Measurements from ENCODE around the gene KNSTRN. TPM values are rescaled to one million over a fixed set of nuclear protein-coding genes. Genes with fewer than 3 reads are reported as not detected.

The KNSTRN gene
- total and polyA plus RNA-seq, 8 donors, result 2.2 to 8.4 (median 3.5) TPM

DNA sequence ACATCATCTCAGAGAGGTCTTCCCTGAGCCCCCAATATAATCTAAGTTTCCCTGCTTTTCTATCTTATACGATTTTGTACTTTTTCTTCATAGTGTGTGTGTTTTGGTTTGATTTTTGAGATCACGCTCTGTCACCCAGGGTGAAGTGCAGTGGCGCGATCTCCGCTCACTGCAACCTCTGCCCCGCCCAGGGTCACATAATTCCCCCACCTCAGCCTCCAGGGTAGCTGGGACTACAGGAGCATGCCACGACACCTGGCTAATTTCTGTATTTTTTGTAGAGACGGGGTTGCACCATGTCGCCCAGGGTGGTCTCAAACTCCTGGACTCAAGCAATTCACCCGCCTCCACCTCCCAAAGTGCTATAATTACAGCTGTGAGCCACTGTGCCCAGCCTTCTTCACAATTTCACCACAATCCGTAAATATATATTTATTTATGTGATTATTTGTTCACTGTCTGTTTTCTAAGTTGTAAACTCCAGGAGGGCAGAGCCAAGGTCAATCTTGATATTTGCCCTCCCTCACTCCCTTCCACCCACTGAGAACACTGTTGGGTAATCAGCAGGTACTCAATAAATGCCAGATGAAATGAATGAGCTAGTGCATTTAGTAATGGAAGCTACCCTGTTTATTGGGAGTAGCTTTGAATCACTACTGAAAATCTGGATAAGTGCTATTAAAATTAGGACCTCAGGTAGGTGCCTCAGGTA, 547 bp upstream of the KNSTRN start:
- H3K36me3 ChIP-seq, result peaks cover 0 to 4% (median 0%) of the 10 kb centered on the region in 3 donors
- H3K4me1 ChIP-seq, result peaks cover 0 to 5% (median 0%) of the 10 kb centered on the region in 3 donors
- TF ChIP-seq, protein P1, sequence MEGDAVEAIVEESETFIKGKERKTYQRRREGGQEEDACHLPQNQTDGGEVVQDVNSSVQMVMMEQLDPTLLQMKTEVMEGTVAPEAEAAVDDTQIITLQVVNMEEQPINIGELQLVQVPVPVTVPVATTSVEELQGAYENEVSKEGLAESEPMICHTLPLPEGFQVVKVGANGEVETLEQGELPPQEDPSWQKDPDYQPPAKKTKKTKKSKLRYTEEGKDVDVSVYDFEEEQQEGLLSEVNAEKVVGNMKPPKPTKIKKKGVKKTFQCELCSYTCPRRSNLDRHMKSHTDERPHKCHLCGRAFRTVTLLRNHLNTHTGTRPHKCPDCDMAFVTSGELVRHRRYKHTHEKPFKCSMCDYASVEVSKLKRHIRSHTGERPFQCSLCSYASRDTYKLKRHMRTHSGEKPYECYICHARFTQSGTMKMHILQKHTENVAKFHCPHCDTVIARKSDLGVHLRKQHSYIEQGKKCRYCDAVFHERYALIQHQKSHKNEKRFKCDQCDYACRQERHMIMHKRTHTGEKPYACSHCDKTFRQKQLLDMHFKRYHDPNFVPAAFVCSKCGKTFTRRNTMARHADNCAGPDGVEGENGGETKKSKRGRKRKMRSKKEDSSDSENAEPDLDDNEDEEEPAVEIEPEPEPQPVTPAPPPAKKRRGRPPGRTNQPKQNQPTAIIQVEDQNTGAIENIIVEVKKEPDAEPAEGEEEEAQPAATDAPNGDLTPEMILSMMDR (IDR thresholded peaks at IDR 0.05), result no peak
- WGBS, 2 donors, result 79 to 81% methylated on average over 11 of the region's 11 CpGs
- no peak overlapping the region for H3K27ac ChIP-seq
- DNase-seq, result no peak
- intact Hi-C loops (cut with DNase I), result no loop called here
- H3K4me3 ChIP-seq, result no peak overlapping the region
- FAIRE-seq, result no peak
- no peaks in the 10 kb centered on the region for H3K9me3 ChIP-seq
- no peaks in the 10 kb centered on the region for H3K27me3 ChIP-seq
- no peak for ATAC-seq

- intact Hi-C loops (cut with DNase I), result no loop called here
- H3K4me1 ChIP-seq, result peaks cover 0 to 5% (median 0%) of the 10 kb centered on the region in 3 donors
- no peak overlapping the region for H3K27ac ChIP-seq
- DNase-seq (no peak), ATAC-seq (no peak), FAIRE-seq (no peak)
- H3K9me3 ChIP-seq, result no peaks in the 10 kb centered on the region
- peaks cover 0 to 9% (median 0%) of the 10 kb centered on the region in 3 donors for H3K36me3 ChIP-seq
- H3K27me3 ChIP-seq, result no peaks in the 10 kb centered on the region
- TF ChIP-seq, protein P1 (IDR thresholded peaks at IDR 0.05), result no peak
- no peak overlapping the region for H3K4me3 ChIP-seq
- WGBS, 2 donors, result 98 to 99% methylated on average over 3 of the region's 3 CpGs
These were observed 4.0 kb downstream of the KNSTRN start for GRCh38 chr15:40386480-40386879.

- intact Hi-C loops (cut with DNase I), result no loop called here
- H3K4me3 ChIP-seq, result no peak overlapping the region
- H3K4me1 ChIP-seq, result no peaks in the 10 kb centered on the region
- no peaks in the 10 kb centered on the region for H3K27me3 ChIP-seq
- no peaks in the 10 kb centered on the region for H3K9me3 ChIP-seq
- 91 to 95% methylated on average over 13 of the region's 13 CpGs for WGBS, 2 donors
- ATAC-seq (peak in 2 of 4 donors; percentile 77), FAIRE-seq (no peak), DNase-seq (no peak)
- TF ChIP-seq, protein P1 (IDR thresholded peaks at IDR 0.05), result no peak
- no peak overlapping the region for H3K27ac ChIP-seq
- peaks cover 0 to 15% (median 4%) of the 10 kb centered on the region in 3 donors for H3K36me3 ChIP-seq
These were observed 6.7 kb downstream of the KNSTRN start for GRCh38 chr15:40388941-40389823.

GRCh38 chr15:40389824-40390595, 7.5 kb downstream of the KNSTRN start:
- Histone ChIP-seq H3K27ac (no peak overlapping the region), H3K4me1 (no peaks in the 10 kb centered on the region), H3K9me3 (no peaks in the 10 kb centered on the region), H3K4me3 (no peak overlapping the region), H3K36me3 (peaks cover 0 to 15% (median 4%) of the 10 kb centered on the region in 3 donors), H3K27me3 (no peaks in the 10 kb centered on the region)
- TF ChIP-seq, protein P1 (IDR thresholded peaks at IDR 0.05), result no peak
- no peak for DNase-seq
- no peak for ATAC-seq
- 90 to 92% methylated on average over 2 of the region's 2 CpGs for WGBS, 2 donors
- intact Hi-C loops (cut with DNase I), result no loop called here
- no peak for FAIRE-seq
